ENCODE results near the gene FASTKD1.

- no peak for TF ChIP-seq CTCF (IDR thresholded peaks at IDR 0.05)
- no peak for TF ChIP-seq POLR2A (IDR thresholded peaks at IDR 0.05)
Observed at GRCh38 chr2:169623235-169623634, 49.6 kb upstream of the FASTKD1 start.
